HCT116 (cell line): Measurements from ENCODE around the gene THNSL1.

Experiments used
- CTCF ChIP-seq, 3 experiments: fragments of 200-600 bp in 1 of 3; sonication (generic) in 1 of 3; IDR thresholded peaks in 2 of 3; conservative IDR thresholded peaks in 1 of 3; 2 replicates each; pipeline ENCODE4 v1.5.1; 2012 to 2017; ENCODE audit warnings: low read depth in 2 of 3, low read length in 2 of 3, antibody characterized with exemption in 1 of 3, borderline replicate concordance in 1 of 3, control low read depth in 1 of 3, mild to moderate bottlenecking in 1 of 3, mixed read lengths in 1 of 3, mixed run types in 1 of 3, moderate library complexity in 1 of 3; ENCODE audit not compliant: insufficient read depth in 1 of 3
- EGR1 ChIP-seq: IDR thresholded peaks from 2 replicates; pipeline ENCODE4 v1.6.1; 2012; ENCODE audit warnings: low read depth
- EZH2 ChIP-seq: fragments of 200-600 bp; sonication (generic); IDR thresholded peaks from 2 replicates; pipeline ENCODE4 v1.6.1; 2017; ENCODE audit warnings: antibody characterized with exemption, mixed run types
- POLR2A ChIP-seq: IDR thresholded peaks from 2 replicates; pipeline ENCODE4 v1.7.0; 2011; ENCODE audit warnings: borderline replicate concordance; ENCODE audit not compliant: insufficient read depth, insufficient read length; ENCODE audit errors: extremely low read depth
- REST ChIP-seq: IDR thresholded peaks from 2 replicates; pipeline ENCODE4 v1.6.1; 2012; ENCODE audit warnings: low read depth
- YY1 ChIP-seq: IDR thresholded peaks from 2 replicates; pipeline ENCODE4 v1.6.1; 2011; ENCODE audit warnings: low read length, low read depth, moderate library complexity, mild to moderate bottlenecking; ENCODE audit not compliant: insufficient replicate concordance; ENCODE audit errors: extremely low read depth

- TF ChIP-seq POLR2A (no peak), EZH2 (no peak), EGR1 (no peak), CTCF (IDR thresholded peaks at IDR 0.05 in 2 of 3, conservative IDR thresholded peaks at IDR 0.05 in 1 of 3; ENCODE audit: borderline replicate concordance in 1 of 3, insufficient read depth in 1 of 3, low read depth in 2 of 3, low read length in 2 of 3) (no peak), YY1 (no peak), REST (no peak)
Observed at GRCh38 chr10:25047591-25048301, 31.3 kb downstream of the THNSL1 start.
